Measurements from ENCODE around the gene POP7.
"Not testable (repeated sequence)": the region's sequence is repeated elsewhere in the genome, so short reads cannot be mapped to it uniquely, and the experiment has no call there.

POP7 gene

DNA sequence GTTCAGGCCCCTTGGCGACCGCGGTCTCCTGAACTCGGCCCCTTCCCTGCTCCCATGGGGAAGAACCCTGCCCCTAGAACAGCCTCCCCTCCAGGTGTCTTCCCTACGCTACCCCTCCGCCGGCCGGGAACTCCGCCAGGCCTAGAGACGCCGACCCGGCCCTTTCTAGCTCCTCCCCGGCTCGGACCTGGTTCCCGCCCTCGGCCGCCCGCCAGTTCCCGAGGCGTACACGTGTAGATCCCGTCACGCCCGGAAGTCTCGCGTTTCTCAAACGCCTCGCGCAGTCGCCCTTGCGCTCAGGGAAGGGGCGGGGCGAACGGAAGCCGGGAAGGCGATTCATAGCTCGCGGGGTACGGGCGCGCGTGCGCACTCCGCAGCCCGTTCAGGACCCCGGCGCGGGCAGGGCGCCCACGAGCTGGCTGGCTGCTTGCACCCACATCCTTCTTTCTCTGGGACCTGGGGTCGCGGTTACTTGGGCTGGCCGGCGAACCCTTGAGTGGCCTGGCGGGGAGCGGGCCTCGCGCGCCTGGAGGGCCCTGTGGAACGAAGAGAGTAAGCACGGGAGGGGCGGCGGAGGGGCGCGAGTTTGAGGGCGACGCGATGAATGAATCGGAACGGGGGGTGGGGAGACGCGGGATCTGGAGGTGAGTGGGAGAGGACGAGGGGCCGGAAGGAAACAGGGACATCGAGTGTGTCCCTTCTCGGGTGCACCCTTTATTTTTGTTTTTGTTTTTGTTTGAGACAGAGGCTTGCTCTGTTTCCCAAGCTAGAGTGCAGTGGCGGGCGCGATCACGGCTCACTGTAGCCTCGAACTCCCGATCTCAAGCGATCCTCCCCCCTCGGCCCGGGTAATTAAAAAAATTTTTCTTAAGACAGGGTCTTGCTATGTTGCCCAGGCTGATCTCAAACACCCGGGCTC lies at the start of gene POP7:
Gene POP7, plus strand, starts transcription at position 369 of the 919 bp plus-strand sequence. CDS start 710 bp downstream, outside the sequence.
- peak; percentile 99 for DNase-seq

- not testable (repeated sequence) for DNase-seq
Observed at GRCh38 chr7:100662194-100662776, 43.6 kb upstream of the POP7 start.

DNA sequence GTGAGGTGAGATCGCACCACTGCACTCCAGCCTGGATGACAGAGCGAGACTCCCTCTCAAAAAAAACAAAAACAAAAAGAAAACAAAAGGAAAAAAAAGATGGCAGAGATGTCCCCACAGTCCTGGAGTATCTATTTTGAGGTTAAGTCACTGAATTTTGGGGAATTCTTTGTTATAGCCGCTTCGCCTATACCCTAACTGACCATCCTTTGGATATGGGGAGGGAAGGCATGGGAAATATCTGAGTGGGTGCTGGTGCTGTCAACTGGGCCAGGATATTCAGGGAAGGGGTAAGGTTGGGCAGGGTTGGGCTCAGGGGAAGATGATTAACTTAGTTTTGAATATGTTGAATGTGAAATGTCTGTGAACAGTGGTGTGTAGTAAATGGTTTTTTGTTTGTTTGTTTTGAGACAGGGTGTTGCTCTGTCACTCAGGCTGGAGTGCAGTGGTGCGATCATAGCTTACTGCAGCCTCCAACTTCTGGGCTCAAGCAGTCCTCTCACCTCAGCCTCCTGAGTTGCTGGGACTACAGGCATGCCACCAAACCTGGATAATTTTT lies 40.7 kb upstream of the POP7 start:
- DNase-seq: no peak

DNA sequence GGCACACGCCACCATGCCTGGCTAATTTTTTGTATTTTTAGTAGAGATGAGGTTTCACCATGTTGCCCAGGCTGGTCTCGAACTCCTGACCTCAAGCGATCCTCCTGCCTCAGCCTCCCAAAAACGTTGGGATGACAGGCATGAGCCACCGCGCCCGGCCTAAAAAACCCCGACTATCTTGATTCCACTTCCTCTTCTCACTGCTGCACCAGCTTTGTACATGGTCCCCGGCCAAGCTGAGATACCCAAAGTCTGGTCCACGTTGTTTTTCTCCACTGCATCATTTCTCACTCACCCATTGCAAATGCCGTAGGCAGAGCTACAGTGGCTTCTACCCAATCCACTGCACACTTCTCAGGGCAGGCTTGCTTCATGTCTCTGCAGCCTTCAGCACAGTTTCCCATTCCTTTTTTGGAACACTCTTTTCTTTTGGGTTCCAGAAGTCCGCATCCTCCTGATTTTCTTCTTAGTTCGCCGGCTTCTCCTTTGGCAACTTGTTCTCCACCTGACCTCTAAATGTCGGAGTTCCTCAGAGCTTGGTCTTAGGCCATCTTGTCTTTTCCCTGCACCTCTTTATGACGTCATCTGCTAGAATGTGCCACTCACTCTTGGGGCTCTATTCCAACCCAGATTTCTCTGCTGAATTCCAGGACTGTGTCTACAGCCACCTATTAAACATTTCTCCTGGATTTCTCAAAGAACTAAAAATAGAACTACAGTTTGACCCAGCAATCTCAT lies 38.4 kb upstream of the POP7 start:
- no peak for DNase-seq

DNA sequence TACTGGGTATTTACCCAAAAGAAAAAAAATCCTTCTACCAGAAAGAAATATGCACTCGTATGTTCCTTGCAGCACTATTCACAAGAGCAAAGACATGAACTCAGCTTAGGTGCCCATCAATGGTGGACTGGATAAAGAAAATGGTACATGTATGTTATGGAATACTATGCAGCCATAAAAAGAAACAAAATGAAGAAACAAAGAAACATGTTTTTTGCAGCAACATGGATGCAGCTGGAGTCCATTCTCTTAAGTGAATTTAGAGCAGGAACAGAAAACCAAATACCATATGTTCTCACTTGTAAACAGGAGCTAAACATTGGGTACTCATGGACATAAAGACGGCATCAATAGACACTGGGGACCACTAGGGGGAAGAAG lies 37.9 kb upstream of the POP7 start:
- no peak for DNase-seq

DNA sequence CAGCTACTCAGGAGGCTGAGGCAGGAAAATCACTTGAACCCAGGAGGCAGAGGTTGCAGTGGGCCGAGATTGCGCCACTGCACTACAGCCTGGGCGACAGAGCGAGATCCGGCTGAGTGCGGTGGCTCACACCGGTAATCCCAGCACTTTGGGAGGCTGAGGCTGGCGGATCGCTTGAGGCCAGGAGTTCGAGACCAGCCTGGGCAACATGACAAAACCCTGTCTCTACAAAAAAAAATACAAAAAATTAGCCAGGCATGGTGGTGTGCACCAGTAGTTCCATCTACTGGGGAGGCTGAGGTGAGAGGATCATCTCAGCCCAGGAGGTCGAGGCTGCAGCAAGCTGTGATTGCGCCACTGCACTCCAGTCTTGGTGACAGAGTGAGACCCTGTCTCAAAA lies 36.8 kb upstream of the POP7 start:
- DNase-seq: not testable (repeated sequence)

DNA sequence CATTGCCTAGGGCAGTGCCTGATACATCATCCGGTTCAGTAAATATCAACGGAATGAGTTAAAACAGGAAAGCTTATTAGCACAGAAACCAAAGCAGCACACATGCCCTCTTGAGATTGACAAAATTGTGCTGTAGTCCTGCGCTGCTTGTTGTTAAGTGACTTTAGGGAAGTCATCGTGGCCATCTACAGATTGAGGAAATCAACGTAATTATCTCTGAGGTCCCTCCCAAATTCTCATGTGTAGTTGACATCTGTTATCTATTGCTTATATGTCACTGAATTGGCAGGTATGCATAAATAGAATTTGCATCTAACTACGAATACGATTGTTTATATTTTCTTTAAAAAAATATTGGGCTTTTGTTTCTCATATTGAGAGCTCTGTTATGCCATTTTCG lies 35.8 kb upstream of the POP7 start:
- no peak for DNase-seq

- no peak for DNase-seq
Observed at GRCh38 chr7:100671353-100672327, 34.3 kb upstream of the POP7 start.

DNA sequence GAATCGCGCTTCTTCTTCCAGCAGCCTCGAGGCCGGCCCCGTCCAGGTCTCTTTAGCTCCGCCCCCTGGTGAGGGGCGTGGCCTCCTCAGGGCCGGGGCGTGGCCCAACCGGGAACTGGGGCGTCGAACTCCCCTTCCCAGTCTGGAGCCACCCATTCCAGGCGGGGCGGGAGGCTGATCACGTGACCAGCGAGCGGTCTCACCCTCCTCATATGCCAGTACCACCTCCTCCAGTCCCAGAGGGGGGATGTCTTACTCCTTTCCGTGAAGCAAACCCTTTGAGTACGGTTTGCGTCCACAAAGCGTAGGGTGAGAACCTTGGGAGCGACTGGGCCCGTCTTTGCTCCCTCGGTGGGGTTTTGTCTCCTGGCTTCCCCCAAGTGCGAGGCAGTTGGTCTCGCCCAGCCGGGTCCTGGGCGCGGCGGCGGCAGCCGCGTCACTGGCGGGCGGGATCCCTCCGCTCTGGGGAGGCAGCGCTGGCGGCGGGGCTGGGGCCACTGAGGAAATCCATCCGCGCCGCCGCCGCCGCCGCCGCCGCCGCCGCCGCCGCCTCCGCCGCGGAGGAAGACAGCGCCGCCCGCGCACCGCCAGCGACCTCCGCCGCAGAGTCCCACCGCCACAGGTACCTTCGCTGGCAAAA lies 32.5 kb upstream of the POP7 start, which contains the start of gene GNB2:
Gene GNB2, plus strand, starts transcription at position 439 of the 640 bp plus-strand sequence. CDS start 2,526 bp downstream, outside the sequence.
- peak; percentile 100 for DNase-seq

GRCh38 chr7:100673942-100674410 lies 31.9 kb upstream of the POP7 start:
- DNase-seq: peak; percentile 37

GRCh38 chr7:100674411-100675104 lies 31.4 kb upstream of the POP7 start:
- no peak for DNase-seq

- DNase-seq: no peak
Observed at GRCh38 chr7:100675105-100675451, 30.8 kb upstream of the POP7 start.

- peak; percentile 92 for DNase-seq
Observed at GRCh38 chr7:100675581-100676350, 30.2 kb upstream of the POP7 start.

DNA sequence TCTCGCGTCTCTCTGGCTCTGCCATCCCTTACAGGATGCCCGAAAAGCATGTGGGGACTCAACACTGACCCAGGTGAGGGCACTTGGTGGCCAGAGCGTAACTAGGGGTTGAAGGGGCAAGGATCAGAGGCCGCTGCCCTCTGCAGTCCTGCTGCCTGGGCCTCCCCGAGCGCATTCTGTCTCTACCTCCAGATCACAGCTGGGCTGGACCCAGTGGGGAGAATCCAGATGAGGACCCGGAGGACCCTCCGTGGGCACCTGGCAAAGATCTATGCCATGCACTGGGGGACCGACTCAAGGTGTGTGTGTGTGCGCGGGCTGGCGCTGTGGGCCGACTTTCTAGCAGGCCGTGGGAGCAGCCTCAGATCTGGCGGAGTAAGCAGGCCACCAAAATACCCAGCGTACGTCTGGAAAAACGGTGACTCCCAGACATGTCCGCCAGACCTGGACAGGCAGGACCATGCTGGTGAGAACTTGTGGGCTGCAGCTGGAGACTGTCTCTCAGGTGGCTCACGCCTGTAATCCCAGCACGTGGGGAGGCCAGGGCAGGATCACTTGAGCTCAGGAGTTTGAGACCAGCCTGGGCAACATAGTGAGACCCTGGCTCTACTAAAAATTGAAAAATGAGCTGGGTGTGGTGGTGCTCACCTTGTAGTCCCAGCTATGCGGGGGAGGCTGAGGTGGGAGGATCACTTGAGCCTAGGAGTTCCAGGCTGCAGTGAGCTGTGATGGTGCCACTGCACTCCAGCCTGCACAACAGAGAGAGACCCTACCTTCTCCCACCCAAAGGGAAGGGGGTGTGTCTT lies 29.2 kb upstream of the POP7 start:
- no peak for DNase-seq

DNA sequence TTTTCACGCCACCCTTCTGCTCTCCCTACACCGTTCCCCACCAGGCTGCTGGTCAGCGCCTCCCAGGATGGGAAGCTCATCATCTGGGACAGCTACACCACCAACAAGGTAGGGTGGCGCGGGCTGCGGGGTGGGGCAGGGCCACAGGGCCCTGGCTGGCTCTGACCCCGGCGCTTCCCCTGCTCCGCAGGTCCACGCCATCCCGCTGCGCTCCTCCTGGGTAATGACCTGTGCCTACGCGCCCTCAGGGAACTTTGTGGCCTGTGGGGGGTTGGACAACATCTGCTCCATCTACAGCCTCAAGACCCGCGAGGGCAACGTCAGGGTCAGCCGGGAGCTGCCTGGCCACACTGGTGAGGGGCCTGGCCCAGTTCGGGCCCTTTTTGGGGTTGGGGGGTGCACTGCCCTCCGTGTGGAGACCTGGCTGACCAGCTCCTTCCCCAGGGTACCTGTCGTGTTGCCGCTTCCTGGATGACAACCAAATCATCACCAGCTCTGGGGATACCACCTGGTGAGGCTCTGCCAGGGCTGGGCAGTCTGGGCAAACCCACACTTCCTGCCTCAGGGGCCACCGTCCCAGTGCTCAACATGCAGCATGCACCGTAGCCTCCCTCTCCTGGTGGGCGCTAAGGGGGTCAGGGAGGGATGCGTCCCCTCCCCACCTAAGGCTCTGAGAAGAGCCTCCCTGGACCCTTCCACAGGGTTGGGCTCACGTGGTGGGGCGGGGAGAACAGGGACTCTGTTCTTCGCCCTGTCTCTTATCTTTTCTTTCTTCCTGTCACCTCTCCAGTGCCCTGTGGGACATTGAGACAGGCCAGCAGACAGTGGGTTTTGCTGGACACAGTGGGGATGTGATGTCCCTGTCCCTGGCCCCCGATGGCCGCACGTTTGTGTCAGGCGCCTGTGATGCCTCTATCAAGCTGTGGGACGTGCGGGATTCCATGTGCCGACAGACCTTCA lies 28.3 kb upstream of the POP7 start:
- no peak for DNase-seq

DNA sequence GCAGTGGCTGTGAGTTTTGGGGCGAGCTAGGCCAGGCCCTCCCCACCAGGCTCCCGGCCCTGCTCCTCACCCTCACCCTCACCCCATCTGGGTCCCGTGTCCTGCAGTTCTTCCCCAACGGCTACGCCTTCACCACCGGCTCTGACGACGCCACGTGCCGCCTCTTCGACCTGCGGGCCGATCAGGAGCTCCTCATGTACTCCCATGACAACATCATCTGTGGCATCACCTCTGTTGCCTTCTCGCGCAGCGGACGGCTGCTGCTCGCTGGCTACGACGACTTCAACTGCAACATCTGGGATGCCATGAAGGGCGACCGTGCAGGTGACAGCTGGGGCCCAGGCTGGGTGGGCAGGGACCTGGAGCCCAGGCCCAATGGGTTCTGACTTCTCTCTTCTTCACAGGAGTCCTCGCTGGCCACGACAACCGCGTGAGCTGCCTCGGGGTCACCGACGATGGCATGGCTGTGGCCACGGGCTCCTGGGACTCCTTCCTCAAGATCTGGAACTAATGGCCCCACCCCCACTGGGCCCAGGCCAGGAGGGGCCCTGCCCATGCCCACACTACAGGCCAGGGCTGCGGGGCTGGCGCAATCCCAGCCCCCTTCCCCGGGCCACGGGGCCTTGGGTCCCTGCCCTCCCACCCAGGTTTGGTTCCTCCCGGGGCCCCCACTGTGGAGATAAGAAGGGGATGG lies 27.5 kb upstream of the POP7 start:
- no peak for DNase-seq

All from activated CD4-positive, alpha-beta T cell treated with anti-CD3 and anti-CD28 coated beads, Interleukin-10, Interleukin-2, amounts not matched to agents 100 ng/mL and 50 ng/mL, durations not matched to agents 16 hours and 8 hours (primary cell).